Mammary epithelial cell (primary cell): Measurements from ENCODE around the gene GALNS.

Experiments used
- CTCF ChIP-seq, 2 donors: IDR thresholded peaks in 1 of 2; conservative IDR thresholded peaks in 1 of 2; 2 replicates each; pipeline ENCODE4 v1.5.1; 2011 to 2012; ENCODE audit warnings: inconsistent platforms in 2 of 2, low read length in 2 of 2, mild to moderate bottlenecking in 2 of 2, control low read depth in 1 of 2, low read depth in 1 of 2; ENCODE audit not compliant: insufficient read depth in 1 of 2; ENCODE audit errors: extremely low read depth in 1 of 2
- EZH2 ChIP-seq: IDR thresholded peaks from 2 replicates; pipeline ENCODE4 v1.6.1; 2012; ENCODE audit warnings: low read length, inconsistent platforms, borderline replicate concordance

GRCh38 chr16:88838566-88838965 lies 18.2 kb downstream of the GALNS start:
- TF ChIP-seq CTCF (conservative IDR thresholded peaks at IDR 0.05 in 1 of 2, IDR thresholded peaks at IDR 0.05 in 1 of 2; ENCODE audit: extremely low read depth in 1 of 2, insufficient read depth in 1 of 2, low read depth in 1 of 2, low read length in 2 of 2), result no peak
- TF ChIP-seq EZH2, result no peak
